MM.1S (cell line): ENCODE results near the gene ZNF445.

Experiments
- EZH2 ChIP-seq: fragments of 300-600 bp; sonication (generic); optimal IDR thresholded peaks from 2 replicates; pipeline ENCODE3; 2017; ENCODE audit warnings: low read depth, mild to moderate bottlenecking, antibody characterized with exemption, low read length, mixed read lengths
- TF ChIP-seq, protein P1 (sequence below): fragments of 300-600 bp; sonication (generic); IDR thresholded peaks from 2 replicates; pipeline ENCODE4 v1.5.1; 2016; ENCODE audit warnings: antibody characterized with exemption, low read length, mixed read lengths

DNA sequence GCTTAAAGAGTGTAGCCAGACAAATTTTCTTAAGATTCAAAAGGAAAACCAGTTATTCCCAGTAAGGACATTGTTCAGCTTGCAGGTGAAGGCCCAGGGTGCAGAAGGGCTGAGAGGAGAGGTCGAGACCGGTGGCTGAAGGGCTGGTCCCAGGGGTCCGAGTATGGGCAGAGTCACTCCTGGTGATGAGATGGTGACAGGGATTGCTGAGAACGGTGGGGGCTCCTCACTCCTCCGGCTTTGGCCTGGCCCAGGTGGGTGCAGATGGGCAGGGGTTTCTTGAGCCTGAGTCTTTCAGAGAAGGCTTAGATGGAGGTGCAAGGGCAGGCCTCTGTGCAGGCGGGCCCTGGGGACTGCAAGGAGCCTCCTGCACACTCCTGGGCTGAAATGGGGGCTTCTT is 56.2 kb downstream of the ZNF445 start:
- TF ChIP-seq, protein P1, sequence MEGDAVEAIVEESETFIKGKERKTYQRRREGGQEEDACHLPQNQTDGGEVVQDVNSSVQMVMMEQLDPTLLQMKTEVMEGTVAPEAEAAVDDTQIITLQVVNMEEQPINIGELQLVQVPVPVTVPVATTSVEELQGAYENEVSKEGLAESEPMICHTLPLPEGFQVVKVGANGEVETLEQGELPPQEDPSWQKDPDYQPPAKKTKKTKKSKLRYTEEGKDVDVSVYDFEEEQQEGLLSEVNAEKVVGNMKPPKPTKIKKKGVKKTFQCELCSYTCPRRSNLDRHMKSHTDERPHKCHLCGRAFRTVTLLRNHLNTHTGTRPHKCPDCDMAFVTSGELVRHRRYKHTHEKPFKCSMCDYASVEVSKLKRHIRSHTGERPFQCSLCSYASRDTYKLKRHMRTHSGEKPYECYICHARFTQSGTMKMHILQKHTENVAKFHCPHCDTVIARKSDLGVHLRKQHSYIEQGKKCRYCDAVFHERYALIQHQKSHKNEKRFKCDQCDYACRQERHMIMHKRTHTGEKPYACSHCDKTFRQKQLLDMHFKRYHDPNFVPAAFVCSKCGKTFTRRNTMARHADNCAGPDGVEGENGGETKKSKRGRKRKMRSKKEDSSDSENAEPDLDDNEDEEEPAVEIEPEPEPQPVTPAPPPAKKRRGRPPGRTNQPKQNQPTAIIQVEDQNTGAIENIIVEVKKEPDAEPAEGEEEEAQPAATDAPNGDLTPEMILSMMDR: no peak
- TF ChIP-seq EZH2: no peak
